ENCODE data around the gene ARSB.
A peak's percentile ranks its signal among the peaks of the same experiment; 100 is the strongest.

The ARSB gene

DNA sequence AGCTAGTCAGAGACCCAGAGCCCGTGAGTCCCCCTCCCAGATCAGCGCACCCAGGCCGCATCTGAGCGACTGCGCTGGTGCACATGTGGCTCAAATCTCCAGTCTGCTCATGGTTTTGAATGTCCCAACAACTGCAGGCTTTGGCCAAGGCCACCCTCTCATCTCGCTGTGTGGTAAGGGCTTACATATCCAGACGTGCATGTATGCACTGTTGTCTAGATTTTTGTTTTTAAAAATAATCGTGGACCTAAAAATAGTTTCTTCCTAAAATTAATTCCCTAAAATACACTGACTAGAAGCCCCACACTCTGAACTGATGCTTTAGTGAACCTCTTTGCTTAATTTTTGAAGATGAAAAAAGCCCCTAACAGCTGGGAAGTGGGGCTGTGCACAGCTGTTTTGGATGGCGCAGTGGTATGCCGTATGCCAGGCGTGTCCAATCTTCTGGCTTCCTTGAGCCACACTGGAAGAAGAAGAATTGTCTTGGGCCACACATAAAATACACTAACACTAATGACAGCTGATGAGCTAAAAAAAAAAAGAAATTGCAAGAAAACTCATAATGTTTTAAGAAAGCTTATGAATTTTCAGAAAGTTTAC lies 193.5 kb downstream of the ARSB start:
- no peaks in the 10 kb centered on the region for H3K36me3 ChIP-seq (ENCODE audit: insufficient read depth, low read length)
- H3K9ac ChIP-seq (ENCODE audit: low read length), result no peak overlapping the region
- no peak overlapping the region for H3K4me2 ChIP-seq (ENCODE audit: low read length)
- H3F3A ChIP-seq (ENCODE audit: insufficient read depth, low read length), result no peaks in the 10 kb centered on the region
- peak overlapping the region; percentile 71 for H3K27ac ChIP-seq (ENCODE audit: low read depth, low read length, poor library complexity, severe bottlenecking)
- TF ChIP-seq EZH2 (IDR thresholded peaks at IDR 0.05; ENCODE audit: borderline replicate concordance, low read length), result no peak
- TF ChIP-seq, protein P1, sequence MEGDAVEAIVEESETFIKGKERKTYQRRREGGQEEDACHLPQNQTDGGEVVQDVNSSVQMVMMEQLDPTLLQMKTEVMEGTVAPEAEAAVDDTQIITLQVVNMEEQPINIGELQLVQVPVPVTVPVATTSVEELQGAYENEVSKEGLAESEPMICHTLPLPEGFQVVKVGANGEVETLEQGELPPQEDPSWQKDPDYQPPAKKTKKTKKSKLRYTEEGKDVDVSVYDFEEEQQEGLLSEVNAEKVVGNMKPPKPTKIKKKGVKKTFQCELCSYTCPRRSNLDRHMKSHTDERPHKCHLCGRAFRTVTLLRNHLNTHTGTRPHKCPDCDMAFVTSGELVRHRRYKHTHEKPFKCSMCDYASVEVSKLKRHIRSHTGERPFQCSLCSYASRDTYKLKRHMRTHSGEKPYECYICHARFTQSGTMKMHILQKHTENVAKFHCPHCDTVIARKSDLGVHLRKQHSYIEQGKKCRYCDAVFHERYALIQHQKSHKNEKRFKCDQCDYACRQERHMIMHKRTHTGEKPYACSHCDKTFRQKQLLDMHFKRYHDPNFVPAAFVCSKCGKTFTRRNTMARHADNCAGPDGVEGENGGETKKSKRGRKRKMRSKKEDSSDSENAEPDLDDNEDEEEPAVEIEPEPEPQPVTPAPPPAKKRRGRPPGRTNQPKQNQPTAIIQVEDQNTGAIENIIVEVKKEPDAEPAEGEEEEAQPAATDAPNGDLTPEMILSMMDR (IDR thresholded peaks at IDR 0.05; ENCODE audit: low read length), result no peak
- H2AFZ ChIP-seq (ENCODE audit: low read length), result no peak overlapping the region
- H4K20me1 ChIP-seq (ENCODE audit: insufficient read depth, low read length), result no peaks in the 10 kb centered on the region
- H3K9me2 ChIP-seq (ENCODE audit: low read depth, low read length), result no peaks in the 10 kb centered on the region
- H3K27me3 ChIP-seq (ENCODE audit: insufficient read depth, low read length), result no peaks in the 10 kb centered on the region
- peaks cover 35% of the 10 kb centered on the region for H3K4me1 ChIP-seq (ENCODE audit: insufficient read depth, low read length, severe bottlenecking)
- H3K9me3 ChIP-seq (ENCODE audit: low read length), result no peaks in the 10 kb centered on the region
- H3K79me2 ChIP-seq (ENCODE audit: insufficient read depth, low read length), result no peaks in the 10 kb centered on the region
- no peak overlapping the region for H3K4me3 ChIP-seq (ENCODE audit: low read depth, low read length, poor library complexity, severe bottlenecking)

DNA sequence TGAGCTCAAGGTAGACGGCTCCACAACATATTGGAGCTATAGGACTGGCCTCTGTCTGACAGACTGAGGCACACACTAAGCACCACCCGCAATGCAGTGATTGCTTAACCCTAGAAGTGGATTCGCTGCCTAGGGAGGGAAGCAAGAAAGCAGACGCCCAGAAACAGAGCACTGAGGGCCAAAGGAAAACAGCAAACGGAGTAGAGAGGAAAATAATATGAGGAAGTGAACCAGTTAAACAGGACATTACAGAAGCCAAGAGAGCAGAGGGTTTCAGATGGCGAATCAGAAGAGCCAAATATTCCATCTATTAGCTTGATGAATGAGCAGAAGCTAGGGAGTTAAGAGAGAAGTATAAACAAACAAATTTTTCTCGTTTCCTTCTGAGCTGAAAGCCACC lies 197.3 kb downstream of the ARSB start:
- no peaks in the 10 kb centered on the region for H3K9me2 ChIP-seq (ENCODE audit: low read depth, low read length)
- H3K4me3 ChIP-seq (ENCODE audit: low read depth, low read length, poor library complexity, severe bottlenecking), result no peak overlapping the region
- no peaks in the 10 kb centered on the region for H3K36me3 ChIP-seq (ENCODE audit: insufficient read depth, low read length)
- no peaks in the 10 kb centered on the region for H3K9me3 ChIP-seq (ENCODE audit: low read length)
- H3K4me2 ChIP-seq (ENCODE audit: low read length), result no peak overlapping the region
- peaks cover 14% of the 10 kb centered on the region for H3K4me1 ChIP-seq (ENCODE audit: insufficient read depth, low read length, severe bottlenecking)
- H3K9ac ChIP-seq (ENCODE audit: low read length), result no peak overlapping the region
- no peak for TF ChIP-seq EZH2 (IDR thresholded peaks at IDR 0.05; ENCODE audit: borderline replicate concordance, low read length)
- TF ChIP-seq, protein P1 (IDR thresholded peaks at IDR 0.05; ENCODE audit: low read length), result no peak
- no peaks in the 10 kb centered on the region for H3F3A ChIP-seq (ENCODE audit: insufficient read depth, low read length)
- H3K27me3 ChIP-seq (ENCODE audit: insufficient read depth, low read length), result no peaks in the 10 kb centered on the region
- H2AFZ ChIP-seq (ENCODE audit: low read length), result no peak overlapping the region
- H4K20me1 ChIP-seq (ENCODE audit: insufficient read depth, low read length), result no peaks in the 10 kb centered on the region
- no peaks in the 10 kb centered on the region for H3K79me2 ChIP-seq (ENCODE audit: insufficient read depth, low read length)
- H3K27ac ChIP-seq (ENCODE audit: low read depth, low read length, poor library complexity, severe bottlenecking), result no peak overlapping the region

DNA sequence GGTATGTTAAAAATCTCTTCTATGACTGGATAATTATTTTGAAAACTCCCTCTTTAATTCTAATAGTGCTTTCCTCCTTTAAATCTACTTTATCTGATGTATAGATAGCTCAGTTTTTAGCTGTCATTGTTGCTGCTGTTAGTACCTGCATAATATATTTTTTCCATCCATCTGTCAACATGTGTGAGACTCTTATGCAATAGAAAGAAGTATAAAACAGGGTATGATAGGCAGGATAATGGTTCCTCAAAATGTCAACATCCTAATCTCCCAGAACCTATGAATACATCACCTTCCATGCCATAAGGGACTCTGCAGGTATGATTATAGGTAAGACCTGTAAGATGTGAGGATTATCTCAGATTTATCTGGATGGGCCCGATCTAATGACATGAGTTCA lies 199.7 kb downstream of the ARSB start:
- no peaks in the 10 kb centered on the region for H3K79me2 ChIP-seq (ENCODE audit: insufficient read depth, low read length)
- H3K27ac ChIP-seq (ENCODE audit: low read depth, low read length, poor library complexity, severe bottlenecking), result no peak overlapping the region
- no peaks in the 10 kb centered on the region for H3K9me2 ChIP-seq (ENCODE audit: low read depth, low read length)
- no peak for TF ChIP-seq EZH2 (IDR thresholded peaks at IDR 0.05; ENCODE audit: borderline replicate concordance, low read length)
- TF ChIP-seq, protein P1 (IDR thresholded peaks at IDR 0.05; ENCODE audit: low read length), result no peak
- H3K9me3 ChIP-seq (ENCODE audit: low read length), result no peaks in the 10 kb centered on the region
- H3K4me1 ChIP-seq (ENCODE audit: insufficient read depth, low read length, severe bottlenecking), result no peaks in the 10 kb centered on the region
- H4K20me1 ChIP-seq (ENCODE audit: insufficient read depth, low read length), result no peaks in the 10 kb centered on the region
- H3K36me3 ChIP-seq (ENCODE audit: insufficient read depth, low read length), result no peaks in the 10 kb centered on the region
- no peak overlapping the region for H3K4me3 ChIP-seq (ENCODE audit: low read depth, low read length, poor library complexity, severe bottlenecking)
- no peak overlapping the region for H3K4me2 ChIP-seq (ENCODE audit: low read length)
- no peaks in the 10 kb centered on the region for H3K27me3 ChIP-seq (ENCODE audit: insufficient read depth, low read length)
- H3F3A ChIP-seq (ENCODE audit: insufficient read depth, low read length), result no peaks in the 10 kb centered on the region
- no peak overlapping the region for H3K9ac ChIP-seq (ENCODE audit: low read length)
- H2AFZ ChIP-seq (ENCODE audit: low read length), result no peak overlapping the region

Measured in OCI-LY1 (cell line).